Epidermal melanocyte (primary cell): Measurements from ENCODE around the gene COX10.
"Not testable (repeated sequence)": the region's sequence is repeated elsewhere in the genome, so short reads cannot be mapped to it uniquely, and the experiment has no call there.

Experiments used
- DNase-seq: peaks from one replicate; pipeline ENCODE4 v3.0.0; 2011; ENCODE audit warnings: low spot score; ENCODE audit not compliant: insufficient read length

COX10 gene

DNA sequence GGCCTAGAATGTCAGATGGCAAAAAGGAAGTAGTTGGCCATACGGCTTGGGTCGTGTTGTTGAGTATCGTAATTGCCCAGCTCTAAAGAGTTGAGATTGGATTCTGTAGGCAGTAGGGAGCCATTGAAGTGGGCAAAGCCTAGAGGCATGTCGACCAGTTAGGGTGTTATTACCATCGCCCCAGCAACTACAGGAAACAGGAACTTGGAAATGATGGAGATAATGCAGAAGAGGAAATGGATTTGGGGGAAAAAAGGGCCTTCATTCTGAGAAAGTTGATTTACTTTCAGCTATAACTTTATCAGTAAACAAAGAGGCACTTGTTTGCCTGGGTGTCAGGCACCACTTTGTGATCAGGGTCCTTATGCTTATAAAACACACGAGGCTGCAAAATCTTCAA lies 52.6 kb downstream of the COX10 start:
- DNase-seq, result no peak

GRCh38 chr17:14123619-14124278 lies 54.4 kb downstream of the COX10 start:
- DNase-seq, result no peak

DNA sequence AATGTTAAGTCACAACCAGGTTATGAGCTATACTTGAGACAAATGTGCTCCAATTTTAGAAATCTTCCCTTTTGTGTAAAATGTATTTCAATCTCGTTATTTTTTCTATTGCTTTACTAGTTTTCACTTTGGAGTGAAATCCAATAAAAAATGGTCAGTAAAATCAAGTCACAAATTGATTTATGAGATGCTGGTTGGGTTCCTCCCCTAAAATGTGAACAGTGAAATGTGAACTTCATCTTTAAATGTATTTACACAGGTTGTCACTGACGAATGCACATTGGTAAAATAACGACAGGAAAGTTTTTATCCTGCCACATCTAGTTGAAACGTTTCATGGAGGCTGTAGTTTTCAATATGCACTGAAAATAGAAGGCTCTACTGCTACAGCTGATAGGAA lies 55.5 kb downstream of the COX10 start:
- DNase-seq, result no peak

DNA sequence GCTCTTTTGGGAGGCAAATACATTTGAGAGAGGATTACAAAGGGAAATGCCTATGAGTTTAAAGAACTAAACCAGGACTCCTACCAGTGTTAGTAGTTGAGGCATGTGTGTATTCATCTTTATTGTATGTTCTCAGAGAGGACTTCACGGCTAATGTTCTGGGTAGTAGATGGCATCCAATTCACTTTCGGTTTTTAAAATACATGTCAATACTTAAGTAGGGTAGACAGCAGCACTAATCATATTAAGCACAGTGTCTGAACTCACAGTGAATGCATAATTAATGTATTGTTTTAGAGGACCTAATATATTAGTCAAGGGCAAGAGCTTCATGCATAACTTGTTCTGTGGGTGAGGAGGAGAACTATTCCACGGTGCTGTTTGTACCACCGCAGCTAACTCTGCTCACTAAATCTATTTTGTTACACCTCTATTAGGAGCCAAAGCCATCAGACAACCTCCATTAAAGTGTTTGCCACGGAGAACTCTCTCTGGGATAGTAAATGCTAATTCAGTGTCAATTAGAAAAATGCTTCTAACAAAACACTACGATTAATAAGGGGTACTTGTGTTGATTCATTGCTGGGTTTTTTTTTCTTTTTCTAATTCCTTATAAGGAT lies 56.3 kb downstream of the COX10 start:
- DNase-seq, result no peak

DNA sequence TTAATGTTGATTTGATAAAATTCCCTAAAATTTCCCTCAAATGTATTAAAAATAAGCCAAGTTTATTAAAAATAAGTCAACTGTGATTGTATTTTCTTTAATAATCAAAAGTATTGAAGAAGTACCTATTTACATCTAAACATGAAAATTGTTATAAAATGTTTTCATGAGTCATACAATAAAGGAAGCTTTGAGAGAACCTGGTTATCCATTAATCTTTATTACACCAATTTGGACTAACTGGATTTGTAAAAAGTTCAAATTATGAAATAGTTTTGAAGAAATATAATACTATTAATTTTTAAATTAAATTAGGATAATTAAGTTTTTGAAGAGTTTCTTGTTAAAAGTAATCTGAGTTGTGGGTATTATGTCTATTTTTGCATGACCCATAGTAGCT lies 63.8 kb downstream of the COX10 start:
- DNase-seq, result no peak

DNA sequence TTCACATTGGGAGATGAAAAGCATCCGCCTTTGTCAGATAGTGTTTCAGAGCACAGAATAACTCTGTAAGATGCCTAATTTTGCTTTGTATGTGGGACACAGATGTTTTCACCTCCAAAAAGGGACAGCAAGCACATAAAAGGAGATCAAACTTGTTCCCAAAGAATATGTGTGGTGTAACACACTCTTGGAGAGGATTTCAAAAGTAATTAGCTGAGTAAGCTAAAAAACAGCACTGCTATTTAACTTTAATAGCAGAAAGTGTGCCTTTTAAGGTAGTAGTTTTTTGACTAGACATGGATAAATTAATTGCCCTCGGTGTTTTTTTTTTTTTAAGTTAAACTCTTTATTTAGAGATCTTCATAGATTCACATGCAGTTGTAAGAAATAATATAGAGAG lies 65.2 kb downstream of the COX10 start:
- no peak for DNase-seq

- no peak for DNase-seq
These were observed 66.7 kb downstream of the COX10 start for GRCh38 chr17:14135906-14136590.

- DNase-seq, result no peak
These were observed 69.3 kb downstream of the COX10 start for GRCh38 chr17:14138649-14139048.

- no peak for DNase-seq
These were observed 74.4 kb downstream of the COX10 start for GRCh38 chr17:14143688-14144087.

GRCh38 chr17:14144508-14144907 lies 75.2 kb downstream of the COX10 start:
- no peak for DNase-seq

GRCh38 chr17:14149751-14150150 lies 80.4 kb downstream of the COX10 start:
- no peak for DNase-seq

GRCh38 chr17:14150619-14151018 lies 81.3 kb downstream of the COX10 start:
- DNase-seq, result no peak

DNA sequence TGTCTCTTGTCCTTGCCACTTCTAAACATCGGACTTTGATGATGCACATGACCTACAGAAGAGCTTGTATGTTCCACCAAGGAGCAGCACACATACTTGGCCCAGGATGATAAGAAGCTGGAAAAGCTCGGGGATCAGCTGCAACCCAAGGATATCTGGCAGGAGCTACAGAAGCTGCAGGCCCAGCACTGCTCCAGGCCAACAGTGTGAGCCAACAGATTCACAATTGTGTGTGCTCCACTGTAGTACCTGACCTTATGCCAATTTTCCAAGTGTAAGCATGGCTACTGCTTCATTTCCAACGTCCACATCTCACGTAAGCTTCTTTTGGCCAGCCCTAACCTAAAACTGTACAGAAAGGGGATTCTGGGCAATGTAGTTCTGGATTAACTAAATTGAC lies 83.4 kb downstream of the COX10 start:
- DNase-seq, result no peak

GRCh38 chr17:14153374-14153773 lies 84.1 kb downstream of the COX10 start:
- no peak for DNase-seq

DNA sequence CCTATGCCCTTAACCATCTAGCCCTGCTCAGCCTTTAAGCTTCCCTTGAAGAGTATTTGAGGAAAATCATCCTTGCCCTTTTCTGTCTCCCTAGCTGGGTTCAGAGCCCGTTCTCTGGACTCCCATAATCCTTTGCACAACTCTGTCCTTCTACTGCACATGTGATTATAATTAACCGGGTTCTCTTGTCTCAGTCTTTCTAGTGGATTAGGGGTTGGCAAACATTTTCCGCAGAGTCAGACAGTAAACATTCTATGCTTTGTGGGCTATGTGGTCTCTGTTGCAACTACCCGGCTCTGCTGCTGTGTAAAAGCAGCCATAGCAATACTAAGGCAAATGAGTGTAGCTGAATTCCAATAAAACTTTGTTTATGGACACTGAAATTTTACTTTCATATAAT lies 87.4 kb downstream of the COX10 start:
- DNase-seq, result no peak

- no peak for DNase-seq
These were observed 88.5 kb downstream of the COX10 start for GRCh38 chr17:14157822-14158221.

DNA sequence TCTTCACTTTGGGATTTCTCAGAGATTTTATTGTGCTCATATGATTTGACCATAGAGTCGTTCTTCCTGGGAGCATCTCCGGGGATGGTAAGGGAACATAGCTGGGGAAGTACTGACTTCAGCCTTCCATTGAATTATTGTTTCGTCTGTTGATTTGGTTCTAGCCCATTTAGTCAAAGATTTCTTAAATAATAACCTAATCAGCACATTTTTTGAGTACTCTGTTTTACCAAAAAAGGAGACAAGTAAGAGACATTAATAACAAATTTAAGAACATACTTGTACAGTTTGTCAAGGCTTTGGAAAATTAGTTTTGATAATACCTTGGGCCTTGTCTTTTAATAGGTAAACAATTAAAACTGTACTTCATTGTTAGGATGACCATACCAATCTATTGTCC lies 89.4 kb downstream of the COX10 start:
- DNase-seq, result no peak

DNA sequence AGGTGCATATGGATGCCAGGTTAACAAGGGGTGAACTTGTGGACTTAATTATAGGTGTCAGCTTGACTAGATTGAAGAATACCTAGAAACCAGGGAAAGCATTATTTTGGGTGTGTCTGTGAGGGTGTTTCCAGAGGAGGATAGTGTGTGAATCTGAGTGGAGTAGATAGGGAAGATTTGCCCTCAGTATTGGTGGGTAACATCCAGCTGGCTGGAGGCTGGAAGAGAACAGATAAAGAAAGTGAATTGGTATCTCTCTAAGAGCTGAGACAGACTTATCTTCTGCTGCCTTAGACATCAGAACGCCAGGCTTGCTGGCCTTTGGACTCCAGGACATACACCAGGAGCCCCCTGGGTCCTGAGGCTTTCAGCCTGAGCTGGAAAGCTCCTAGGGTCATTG lies 92.1 kb downstream of the COX10 start:
- DNase-seq, result no peak

DNA sequence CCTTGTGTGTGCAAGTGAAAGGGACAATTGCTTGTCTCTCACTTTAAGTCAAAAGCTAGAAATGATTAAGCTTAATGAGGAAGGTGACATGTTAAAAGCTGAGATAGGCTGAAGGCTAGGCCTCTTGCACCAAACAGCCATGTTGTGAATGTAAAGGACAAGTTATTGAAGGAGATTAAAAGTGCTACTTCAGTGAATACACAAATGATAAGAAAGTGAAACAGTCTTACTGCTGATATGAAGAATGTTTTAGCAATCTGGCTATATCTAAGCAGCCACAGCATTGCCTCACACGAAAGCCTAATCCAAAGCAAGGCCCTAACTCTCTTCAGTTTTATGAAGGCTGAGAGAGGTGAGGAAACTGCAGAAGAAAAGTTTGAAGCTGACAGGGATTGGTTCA lies 96.3 kb downstream of the COX10 start:
- DNase-seq, result no peak

DNA sequence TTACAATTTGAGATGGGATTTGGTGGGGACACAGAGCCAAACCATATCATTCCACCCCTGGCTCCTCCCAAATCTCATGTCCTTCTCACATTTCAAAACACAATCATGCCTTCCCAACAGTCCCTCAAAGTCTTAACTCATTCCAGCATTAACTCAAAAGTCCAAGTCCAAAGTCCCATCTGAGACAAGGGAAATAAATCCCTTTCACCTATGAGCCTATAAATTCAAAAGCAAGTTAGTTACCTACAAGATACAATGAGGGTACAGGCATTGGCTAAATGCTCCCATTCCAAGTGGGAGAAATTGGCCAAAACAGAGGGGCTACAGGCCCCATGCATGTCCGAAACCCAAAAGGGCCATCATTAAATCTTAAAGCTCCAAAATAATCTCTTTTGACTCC lies 98.5 kb downstream of the COX10 start:
- not testable (repeated sequence) for DNase-seq

- DNase-seq, result no peak
These were observed 99.3 kb downstream of the COX10 start for GRCh38 chr17:14168582-14168981.

GRCh38 chr17:14169287-14169686 lies 100.0 kb downstream of the COX10 start:
- no peak for DNase-seq

DNA sequence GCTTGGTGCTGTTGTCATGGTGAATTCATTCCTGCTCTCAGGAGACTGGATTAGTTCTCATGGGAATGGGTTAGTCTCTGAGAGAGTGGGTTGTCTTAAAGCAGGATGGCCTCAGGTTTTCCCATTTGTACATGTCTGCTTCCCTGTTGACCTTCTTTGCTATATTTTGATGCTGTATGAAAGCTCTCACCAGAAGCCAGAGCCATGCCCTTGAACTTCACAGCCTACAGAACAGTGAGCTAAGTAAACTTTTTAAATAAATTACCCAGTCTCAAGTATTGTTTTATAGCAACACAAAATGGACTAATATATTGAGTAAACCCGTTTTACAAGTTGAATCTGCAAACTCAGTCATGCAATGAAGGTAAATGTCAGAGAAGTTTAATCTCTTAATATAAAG lies 100.6 kb downstream of the COX10 start:
- DNase-seq, result no peak
